ENCODE data around the gene RASA4B.
"Not testable (repeated sequence)": the region's sequence is repeated elsewhere in the genome, so short reads cannot be mapped to it uniquely, and the experiment has no call there.

GRCh38 chr7:102481962-102482361 is 35.6 kb downstream of the RASA4B start:
- TF ChIP-seq, protein P1, sequence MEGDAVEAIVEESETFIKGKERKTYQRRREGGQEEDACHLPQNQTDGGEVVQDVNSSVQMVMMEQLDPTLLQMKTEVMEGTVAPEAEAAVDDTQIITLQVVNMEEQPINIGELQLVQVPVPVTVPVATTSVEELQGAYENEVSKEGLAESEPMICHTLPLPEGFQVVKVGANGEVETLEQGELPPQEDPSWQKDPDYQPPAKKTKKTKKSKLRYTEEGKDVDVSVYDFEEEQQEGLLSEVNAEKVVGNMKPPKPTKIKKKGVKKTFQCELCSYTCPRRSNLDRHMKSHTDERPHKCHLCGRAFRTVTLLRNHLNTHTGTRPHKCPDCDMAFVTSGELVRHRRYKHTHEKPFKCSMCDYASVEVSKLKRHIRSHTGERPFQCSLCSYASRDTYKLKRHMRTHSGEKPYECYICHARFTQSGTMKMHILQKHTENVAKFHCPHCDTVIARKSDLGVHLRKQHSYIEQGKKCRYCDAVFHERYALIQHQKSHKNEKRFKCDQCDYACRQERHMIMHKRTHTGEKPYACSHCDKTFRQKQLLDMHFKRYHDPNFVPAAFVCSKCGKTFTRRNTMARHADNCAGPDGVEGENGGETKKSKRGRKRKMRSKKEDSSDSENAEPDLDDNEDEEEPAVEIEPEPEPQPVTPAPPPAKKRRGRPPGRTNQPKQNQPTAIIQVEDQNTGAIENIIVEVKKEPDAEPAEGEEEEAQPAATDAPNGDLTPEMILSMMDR (IDR thresholded peaks at IDR 0.05) = not testable (repeated sequence)
- TF ChIP-seq POLR2A (IDR thresholded peaks at IDR 0.05) = not testable (repeated sequence)

Data from tibial nerve (tissue), 3 donors.